Astrocyte of the spinal cord (primary cell): ENCODE results near the gene CKS1B.
"Not testable (repeated sequence)": the region's sequence is repeated elsewhere in the genome, so short reads cannot be mapped to it uniquely, and the experiment has no call there.

Source experiments
- DNase-seq: peaks from one replicate; pipeline ENCODE4 v3.0.0; 2011; ENCODE audit warnings: low read depth, low spot score
- H3K4me3 ChIP-seq: 2 replicates; pipeline ENCODE4 v1.5.1; 2011; ENCODE audit warnings: low read depth, mild to moderate bottlenecking, low read length, moderate library complexity
- CTCF ChIP-seq: IDR thresholded peaks from 2 replicates; pipeline ENCODE4 v1.5.1; 2012; ENCODE audit warnings: low read depth, mild to moderate bottlenecking, low read length, inconsistent platforms
- in situ Hi-C: cut with HindIII; loops from 2 replicates; pipeline ENCODE4 v1.10.0; 2017; ENCODE audit warnings: low sequenced_read_pairs

The CKS1B gene

DNA sequence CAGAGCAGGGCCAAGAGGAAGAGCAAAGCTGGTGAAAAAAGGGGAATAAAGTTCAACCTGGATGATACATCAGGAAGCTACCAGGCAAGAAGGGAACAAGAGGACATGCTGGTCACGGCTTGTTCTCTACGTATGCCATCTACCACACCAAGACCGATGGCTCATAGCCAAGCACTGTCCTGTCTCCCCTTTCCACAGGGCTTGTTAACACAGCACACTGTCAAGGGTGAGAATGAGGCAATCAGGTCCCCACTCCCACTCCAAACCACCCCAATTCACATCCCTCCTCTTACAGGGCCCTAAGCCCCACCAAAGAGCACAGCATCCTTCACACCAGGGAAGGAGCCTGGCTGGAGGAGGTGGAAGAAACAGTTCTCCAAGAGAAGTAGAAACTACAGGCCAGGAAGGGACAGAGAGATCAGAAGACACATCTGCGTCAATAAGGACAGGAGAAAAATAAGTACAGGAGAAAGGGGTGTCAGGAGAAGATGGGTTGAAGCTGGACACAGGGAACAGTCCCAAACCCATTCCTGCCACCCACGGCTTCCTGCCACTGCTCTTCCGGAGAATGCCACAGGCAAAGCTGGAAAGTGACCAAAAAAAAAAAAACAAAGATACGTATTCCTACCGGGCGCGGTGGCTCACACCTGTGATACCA lies 3.0 kb upstream of the CKS1B start:
- H3K4me3 ChIP-seq: peak overlapping the region; percentile 17
- DNase-seq: no peak
- in situ Hi-C loops: no loop called here
- no peak for TF ChIP-seq CTCF

DNA sequence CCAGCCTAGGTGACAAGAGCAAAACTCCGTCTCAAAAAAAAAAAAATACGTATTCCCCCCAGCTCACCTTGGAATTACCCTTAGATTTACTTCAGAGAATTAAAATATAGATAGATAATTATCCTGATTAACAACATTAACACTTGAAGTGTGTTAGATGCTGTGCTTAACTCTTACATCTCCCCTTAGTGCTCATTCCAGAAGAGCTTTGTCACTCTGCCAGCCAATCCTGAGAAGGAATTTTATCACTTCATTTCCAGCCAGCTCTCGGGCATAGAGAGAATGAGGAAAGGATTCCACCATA lies 2.3 kb upstream of the CKS1B start:
- no peak for DNase-seq
- TF ChIP-seq CTCF: no peak
- in situ Hi-C loops: no loop called here
- peak overlapping the region; percentile 71 for H3K4me3 ChIP-seq

DNA sequence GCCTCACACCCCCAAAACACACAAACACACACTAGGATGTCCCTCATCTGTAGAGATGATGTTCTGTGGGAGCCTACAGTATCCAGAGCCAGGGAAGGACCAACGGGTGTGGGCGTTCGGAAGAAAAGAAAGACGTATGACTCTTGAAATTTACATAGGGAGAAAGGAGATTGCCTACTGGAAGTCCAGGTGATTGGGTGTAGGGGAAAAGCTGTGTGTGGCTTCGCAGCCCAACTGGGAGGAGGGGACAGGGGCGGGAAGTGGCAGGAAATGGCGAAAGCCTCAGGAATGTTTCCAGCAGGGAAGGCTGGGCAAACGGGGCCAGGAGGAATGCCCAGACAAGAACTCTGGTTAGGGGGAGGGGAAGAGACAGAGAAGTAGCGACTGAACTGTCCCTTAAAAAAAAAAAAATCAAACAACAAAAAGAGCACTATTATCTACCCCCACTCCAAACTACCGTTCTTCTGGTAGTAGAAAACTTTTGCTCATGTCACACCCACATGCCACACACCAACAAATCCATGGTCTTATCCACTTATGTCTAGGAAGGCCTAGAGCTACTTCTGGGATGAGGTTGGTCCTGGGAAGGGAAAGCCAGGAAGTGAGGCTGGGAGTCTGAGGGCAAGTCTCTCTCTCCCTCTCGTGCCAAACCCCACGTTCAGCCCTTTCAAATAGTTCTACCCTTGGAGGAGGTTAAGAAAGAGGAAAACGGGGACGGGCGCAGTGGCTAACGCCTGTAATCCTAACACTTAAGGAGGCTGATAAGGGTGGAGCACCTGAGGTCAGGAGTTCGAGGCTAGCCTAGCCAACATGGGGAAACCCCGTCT lies 1.8 kb upstream of the CKS1B start:
- peak overlapping the region; percentile 71 for H3K4me3 ChIP-seq
- DNase-seq: peak; percentile 97
- in situ Hi-C loops: no loop called here
- no peak for TF ChIP-seq CTCF

- TF ChIP-seq CTCF: peak; percentile 10
- in situ Hi-C loops: no loop called here
- DNase-seq: peak; percentile 98
- H3K4me3 ChIP-seq: peak overlapping the region; percentile 71
Observed at GRCh38 chr1:154973344-154974101, 958 bp upstream of the CKS1B start.

- H3K4me3 ChIP-seq: peak overlapping the region; percentile 71
- no peak for TF ChIP-seq CTCF
- DNase-seq: peak; percentile 96
- in situ Hi-C loops: no loop called here
Observed at GRCh38 chr1:154974808-154975408, 427 bp downstream of the CKS1B start.

- DNase-seq: peak; percentile 61
- TF ChIP-seq CTCF: no peak
- H3K4me3 ChIP-seq: peak overlapping the region; percentile 71
- in situ Hi-C loops: no loop called here
Observed at GRCh38 chr1:154975409-154976059, 1.1 kb downstream of the CKS1B start.

DNA sequence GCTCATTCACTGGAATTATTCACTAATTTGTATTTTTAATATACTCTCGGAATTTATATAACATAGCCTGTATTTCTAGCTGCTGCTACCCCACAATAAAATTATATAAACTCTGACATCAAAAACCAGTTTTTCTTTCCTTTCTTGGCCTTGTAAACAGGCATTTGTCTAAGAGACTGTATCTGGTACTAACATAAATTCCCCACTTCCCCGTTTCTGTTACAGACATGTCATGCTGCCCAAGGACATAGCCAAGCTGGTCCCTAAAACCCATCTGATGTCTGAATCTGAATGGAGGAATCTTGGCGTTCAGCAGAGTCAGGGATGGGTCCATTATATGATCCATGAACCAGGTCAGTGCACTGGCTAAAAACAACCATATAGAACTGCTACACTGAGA lies 3.3 kb downstream of the CKS1B start:
- in situ Hi-C loops, DNase-seq, H3K4me3 ChIP-seq: not testable (repeated sequence)
